Peyer's patch (tissue), 4 donors: ENCODE measurements around the gene RHBDL1. TPM values are rescaled to one million over a fixed set of nuclear protein-coding genes. Genes with fewer than 3 reads are reported as not detected.

ENCODE experiments used
- DNase-seq, 3 donors: peaks; one replicate each; pipeline ENCODE4 v3.0.0-alpha.2; 2017 to 2019
- H3K27ac ChIP-seq, 4 donors: fragments of 200-600 bp; sonication (generic); one replicate each; pipeline ENCODE4 v1.5.1; 2016 to 2019
- H3K27me3 ChIP-seq, 2 donors: fragments of 200-600 bp; sonication (generic); one replicate each; pipeline ENCODE4 v1.5.1; 2019
- H3K36me3 ChIP-seq, 3 donors: fragments of 200-600 bp; sonication (generic); one replicate each; pipeline ENCODE4 v1.5.1; 2016 to 2019
- H3K4me1 ChIP-seq, 4 donors: fragments of 200-600 bp; sonication (generic); one replicate each; pipeline ENCODE4 v1.5.1; 2016 to 2019
- H3K4me3 ChIP-seq, 4 donors: fragments of 200-600 bp; sonication (generic); 1 replicate in 3 of 4; 2 replicates in 1 of 4; pipeline ENCODE4 v1.5.1; 2016 to 2019; ENCODE audit warnings: mild to moderate bottlenecking in 1 of 4
- H3K9me3 ChIP-seq, 4 donors: fragments of 200-600 bp; sonication (generic); one replicate each; pipeline ENCODE4 v1.5.1; 2016 to 2019; ENCODE audit warnings: mild to moderate bottlenecking in 1 of 4
- CTCF ChIP-seq, 6 experiments: fragments of 450-650 bp in 4 of 6; fragments of 200-600 bp in 2 of 6; sonication (generic) in 1 of 6; IDR thresholded peaks; one replicate each; pipeline ENCODE4 v1.5.1; 2017 to 2019; ENCODE audit warnings: antibody characterized with exemption in 6 of 6, mild to moderate bottlenecking in 3 of 6, moderate library complexity in 1 of 6
- POLR2A ChIP-seq, 2 donors: fragments of 450-650 bp; IDR thresholded peaks; one replicate each; pipeline ENCODE4 v1.5.1; 2017; ENCODE audit warnings: antibody characterized with exemption in 2 of 2, mild to moderate bottlenecking in 2 of 2, moderate library complexity in 2 of 2
- total RNA-seq, 4 donors: library from RNA; depleted of rRNA; stranded (reverse); fragments of >200 nt; gene quantifications; one replicate each; pipeline ENCODE4 v1.1.0, GENCODE V29; 2016

Gene RHBDL1
- total RNA-seq, 4 donors from 2014 or later = 4.1 to 13.6 (median 9.9) TPM

GRCh38 chr16:720990-721764, 45.7 kb downstream of the RHBDL1 start, which contains the start of gene ANTKMT:
TSS of gene ANTKMT (plus strand) at chr16:721146. CDS start at chr16:721275, 129 bp downstream.
- Histone ChIP-seq H3K36me3 (peaks cover 0 to 3% (median 0%) of the 10 kb centered on the region in 3 donors), H3K9me3 (no peaks in the 10 kb centered on the region), H3K4me3 (peak within 1 kb of the TSS; percentile 60 to 94 (median 82)), H3K27ac (peak within 1 kb of the TSS; percentile 75 to 97 (median 92)), H3K27me3 (peaks cover 0 to 8% of the 10 kb centered on the region in 2 donors), H3K4me1 (peaks cover under 1 to 39% (median 21%) of the 10 kb centered on the region in 4 donors)
- peak; percentile 89 to 95 (median 90) for DNase-seq
- TF ChIP-seq CTCF (IDR thresholded peaks at IDR 0.05) (peak in 3 of 6 experiments; percentile 43 to 51 (median 44)), POLR2A (IDR thresholded peaks at IDR 0.05) (peak; percentile 57 to 91)

- peak overlapping the region; percentile 60 to 94 (median 82) for H3K4me3 ChIP-seq
These were observed 46.5 kb downstream of the RHBDL1 start for GRCh38 chr16:721765-722540.

GRCh38 chr16:722835-723633, 47.6 kb downstream of the RHBDL1 start:
- no peaks in the 10 kb centered on the region for H3K9me3 ChIP-seq
- peaks cover 0 to 24% of the 10 kb centered on the region in 2 donors for H3K27me3 ChIP-seq
- H3K36me3 ChIP-seq = peaks cover 0 to 3% (median 0%) of the 10 kb centered on the region in 3 donors
- peaks cover 0 to 52% (median 26%) of the 10 kb centered on the region in 4 donors for H3K4me1 ChIP-seq
- no peak overlapping the region for H3K4me3 ChIP-seq
- DNase-seq = no peak
- TF ChIP-seq CTCF (IDR thresholded peaks at IDR 0.05) = no peak
- TF ChIP-seq POLR2A (IDR thresholded peaks at IDR 0.05) = no peak
- H3K27ac ChIP-seq = peak overlapping the region in 1 of 4 donors; percentile 19

More at GRCh38 chr16:721765-722540, 46.5 kb downstream of the RHBDL1 start:
- Histone ChIP-seq H3K27ac (peak overlapping the region; percentile 75 to 97 (median 92)), H3K4me1 (peaks cover 0 to 41% (median 23%) of the 10 kb centered on the region in 4 donors), H3K9me3 (no peaks in the 10 kb centered on the region), H3K36me3 (peaks cover 0 to 3% (median 0%) of the 10 kb centered on the region in 3 donors), H3K27me3 (peaks cover 0 to 16% of the 10 kb centered on the region in 2 donors)
- TF ChIP-seq POLR2A (IDR thresholded peaks at IDR 0.05) (no peak), CTCF (IDR thresholded peaks at IDR 0.05) (no peak)
- DNase-seq = no peak

- peaks cover 0 to 3% (median 0%) of the 10 kb centered on the region in 3 donors for H3K36me3 ChIP-seq
- peaks cover 0 to 54% (median 28%) of the 10 kb centered on the region in 4 donors for H3K4me1 ChIP-seq
- peaks cover 0 to 25% of the 10 kb centered on the region in 2 donors for H3K27me3 ChIP-seq
- no peak for DNase-seq
- peak overlapping the region in 1 of 4 donors; percentile 88 for H3K27ac ChIP-seq
- no peaks in the 10 kb centered on the region for H3K9me3 ChIP-seq
- no peak overlapping the region for H3K4me3 ChIP-seq
- no peak for TF ChIP-seq POLR2A (IDR thresholded peaks at IDR 0.05)
- TF ChIP-seq CTCF (IDR thresholded peaks at IDR 0.05) = no peak
These were observed 48.2 kb downstream of the RHBDL1 start for GRCh38 chr16:723695-724094.
